ENCODE measurements around the gene C5orf46. TPM values are rescaled to one million over a fixed set of nuclear protein-coding genes. Genes with fewer than 3 reads are reported as not detected.

C5orf46 gene
- total RNA-seq, 1 donor from 2014 or later, result not detected

DNA sequence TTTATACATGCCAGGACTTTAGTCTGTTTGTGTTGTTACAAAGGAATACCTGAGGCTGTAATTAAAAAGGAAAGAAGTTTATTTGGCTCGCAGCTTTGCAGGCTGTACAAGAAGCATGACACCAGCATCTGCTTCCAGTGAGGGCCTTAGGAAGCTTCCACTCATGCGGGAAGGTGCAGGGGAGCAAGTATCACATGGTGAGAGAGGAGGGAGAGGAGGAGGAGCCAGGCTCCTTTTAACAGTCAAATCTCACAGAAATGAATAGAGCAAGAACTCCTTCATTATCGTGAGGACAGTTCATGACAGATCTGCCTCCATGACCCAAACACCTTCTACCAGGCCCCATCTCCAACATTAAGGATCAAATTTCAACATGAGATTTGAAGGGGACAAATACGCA lies 18.7 kb upstream of the C5orf46 start:
- no peak overlapping the region for H3K4me2 ChIP-seq
- no peaks in the 10 kb centered on the region for H3F3A ChIP-seq (ENCODE audit: low read depth)
- DNase-seq (ENCODE audit: low spot score), result no peak
- H3K27ac ChIP-seq, result no peak overlapping the region
- TF ChIP-seq EZH2phosphoT487 (IDR thresholded peaks at IDR 0.05), result no peak
- TF ChIP-seq, protein P1, sequence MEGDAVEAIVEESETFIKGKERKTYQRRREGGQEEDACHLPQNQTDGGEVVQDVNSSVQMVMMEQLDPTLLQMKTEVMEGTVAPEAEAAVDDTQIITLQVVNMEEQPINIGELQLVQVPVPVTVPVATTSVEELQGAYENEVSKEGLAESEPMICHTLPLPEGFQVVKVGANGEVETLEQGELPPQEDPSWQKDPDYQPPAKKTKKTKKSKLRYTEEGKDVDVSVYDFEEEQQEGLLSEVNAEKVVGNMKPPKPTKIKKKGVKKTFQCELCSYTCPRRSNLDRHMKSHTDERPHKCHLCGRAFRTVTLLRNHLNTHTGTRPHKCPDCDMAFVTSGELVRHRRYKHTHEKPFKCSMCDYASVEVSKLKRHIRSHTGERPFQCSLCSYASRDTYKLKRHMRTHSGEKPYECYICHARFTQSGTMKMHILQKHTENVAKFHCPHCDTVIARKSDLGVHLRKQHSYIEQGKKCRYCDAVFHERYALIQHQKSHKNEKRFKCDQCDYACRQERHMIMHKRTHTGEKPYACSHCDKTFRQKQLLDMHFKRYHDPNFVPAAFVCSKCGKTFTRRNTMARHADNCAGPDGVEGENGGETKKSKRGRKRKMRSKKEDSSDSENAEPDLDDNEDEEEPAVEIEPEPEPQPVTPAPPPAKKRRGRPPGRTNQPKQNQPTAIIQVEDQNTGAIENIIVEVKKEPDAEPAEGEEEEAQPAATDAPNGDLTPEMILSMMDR (IDR thresholded peaks at IDR 0.05), result no peak
- no peak for TF ChIP-seq EZH2 (IDR thresholded peaks at IDR 0.05)
- no peak overlapping the region for H2AFZ ChIP-seq (replicated peaks)
- no peaks in the 10 kb centered on the region for H3K27me3 ChIP-seq
- H3K4me3 ChIP-seq, result no peak overlapping the region
- no peaks in the 10 kb centered on the region for H3K4me1 Mint-ChIP-seq
- no peak overlapping the region for H3K9ac ChIP-seq
- H3K27ac Mint-ChIP-seq, result no peak overlapping the region
- H3K4me3 Mint-ChIP-seq, result no peak overlapping the region
- no peaks in the 10 kb centered on the region for H3K4me1 ChIP-seq
- no peaks in the 10 kb centered on the region for H3K9me3 Mint-ChIP-seq
- no peaks in the 10 kb centered on the region for H3K79me2 ChIP-seq (ENCODE audit: low read depth)
- H3K9me3 ChIP-seq (ENCODE audit: low read depth), result no peaks in the 10 kb centered on the region
- H3K36me3 ChIP-seq, result no peaks in the 10 kb centered on the region
- H4K20me1 ChIP-seq (ENCODE audit: low read depth), result no peaks in the 10 kb centered on the region
- H3K36me3 Mint-ChIP-seq, result no peaks in the 10 kb centered on the region
- no peaks in the 10 kb centered on the region for H3K27me3 Mint-ChIP-seq (ENCODE audit: insufficient read depth, low read depth)

DNA sequence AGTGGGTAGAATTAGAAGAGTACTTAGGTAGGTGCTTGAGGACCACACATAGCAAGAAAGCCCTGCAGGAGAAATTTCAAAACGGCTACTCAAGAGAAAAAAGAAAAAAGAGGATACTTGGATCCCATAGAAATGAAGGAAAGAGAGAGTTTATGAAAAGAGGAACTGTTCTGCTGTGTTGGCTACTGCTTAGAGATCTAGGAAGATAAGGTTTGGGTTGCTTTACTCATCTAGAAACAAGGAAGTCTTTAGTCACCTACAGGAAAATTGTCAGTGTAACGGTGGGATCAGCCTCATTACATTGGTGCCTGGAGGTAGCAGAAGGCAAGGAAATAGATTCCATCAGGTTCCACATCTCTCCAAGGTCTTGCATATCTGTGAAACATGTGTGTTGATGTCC lies 14.8 kb upstream of the C5orf46 start:
- DNase-seq (ENCODE audit: low spot score), result no peak
- H3K27me3 Mint-ChIP-seq (ENCODE audit: insufficient read depth, low read depth), result no peaks in the 10 kb centered on the region
- no peak overlapping the region for H2AFZ ChIP-seq (replicated peaks)
- H3K9ac ChIP-seq, result no peak overlapping the region
- H3K27me3 ChIP-seq, result no peaks in the 10 kb centered on the region
- TF ChIP-seq EZH2phosphoT487 (IDR thresholded peaks at IDR 0.05) (no peak), EZH2 (IDR thresholded peaks at IDR 0.05) (no peak)
- TF ChIP-seq, protein P1 (IDR thresholded peaks at IDR 0.05), result no peak
- H3K4me3 ChIP-seq, result no peak overlapping the region
- no peaks in the 10 kb centered on the region for H3K9me3 ChIP-seq (ENCODE audit: low read depth)
- H3K27ac Mint-ChIP-seq, result no peak overlapping the region
- H3K9me3 Mint-ChIP-seq, result no peaks in the 10 kb centered on the region
- no peak overlapping the region for H3K4me2 ChIP-seq
- no peaks in the 10 kb centered on the region for H3K36me3 Mint-ChIP-seq
- no peak overlapping the region for H3K4me3 Mint-ChIP-seq
- H3K36me3 ChIP-seq, result no peaks in the 10 kb centered on the region
- no peaks in the 10 kb centered on the region for H3K79me2 ChIP-seq (ENCODE audit: low read depth)
- H3K4me1 ChIP-seq, result no peaks in the 10 kb centered on the region
- H3F3A ChIP-seq (ENCODE audit: low read depth), result no peaks in the 10 kb centered on the region
- H4K20me1 ChIP-seq (ENCODE audit: low read depth), result no peaks in the 10 kb centered on the region
- H3K27ac ChIP-seq, result no peak overlapping the region
- H3K4me1 Mint-ChIP-seq, result no peaks in the 10 kb centered on the region

- no peak for DNase-seq (ENCODE audit: low spot score)
- no peaks in the 10 kb centered on the region for H3K36me3 Mint-ChIP-seq
- no peaks in the 10 kb centered on the region for H3K79me2 ChIP-seq (ENCODE audit: low read depth)
- no peak overlapping the region for H2AFZ ChIP-seq (replicated peaks)
- H3K4me1 ChIP-seq, result no peaks in the 10 kb centered on the region
- H3K4me1 Mint-ChIP-seq, result no peaks in the 10 kb centered on the region
- no peaks in the 10 kb centered on the region for H3K36me3 ChIP-seq
- no peak overlapping the region for H3K4me3 ChIP-seq
- no peaks in the 10 kb centered on the region for H4K20me1 ChIP-seq (ENCODE audit: low read depth)
- no peaks in the 10 kb centered on the region for H3K9me3 ChIP-seq (ENCODE audit: low read depth)
- no peak overlapping the region for H3K27ac ChIP-seq
- no peak overlapping the region for H3K4me2 ChIP-seq
- H3K9ac ChIP-seq, result no peak overlapping the region
- H3K27ac Mint-ChIP-seq, result no peak overlapping the region
- no peaks in the 10 kb centered on the region for H3K9me3 Mint-ChIP-seq
- H3F3A ChIP-seq (ENCODE audit: low read depth), result no peaks in the 10 kb centered on the region
- TF ChIP-seq EZH2phosphoT487 (IDR thresholded peaks at IDR 0.05), result no peak
- TF ChIP-seq, protein P1 (IDR thresholded peaks at IDR 0.05), result no peak
- no peak for TF ChIP-seq EZH2 (IDR thresholded peaks at IDR 0.05)
- no peaks in the 10 kb centered on the region for H3K27me3 ChIP-seq
- no peaks in the 10 kb centered on the region for H3K27me3 Mint-ChIP-seq (ENCODE audit: insufficient read depth, low read depth)
- H3K4me3 Mint-ChIP-seq, result no peak overlapping the region
These were observed 14.2 kb upstream of the C5orf46 start for GRCh38 chr5:147920420-147921030.

All from neural progenitor cell (in vitro differentiated cells).